H1 (cell line): ENCODE results near the gene ELP1.

ENCODE experiments used
- ATF3 ChIP-seq: IDR thresholded peaks from 2 replicates; pipeline ENCODE4 v1.6.1; 2011; ENCODE audit warnings: low read depth, mild to moderate bottlenecking, low read length; ENCODE audit not compliant: insufficient read depth
- CREB1 ChIP-seq: IDR thresholded peaks from 2 replicates; pipeline ENCODE4 v1.6.1; 2012; ENCODE audit warnings: inconsistent platforms
- CTCF ChIP-seq, 3 experiments: IDR thresholded peaks; 1 replicate in 2 of 3; 2 replicates in 1 of 3; pipeline versions ENCODE4 v1.5.1 to v1.6.1; 2011; ENCODE audit warnings: low read length in 3 of 3, mild to moderate bottlenecking in 3 of 3, inconsistent platforms in 2 of 3, low read depth in 1 of 3, moderate library complexity in 1 of 3; ENCODE audit not compliant: insufficient read depth in 1 of 3; ENCODE audit errors: control extremely low read depth in 1 of 3
- E2F6 ChIP-seq: IDR thresholded peaks from 2 replicates; pipeline ENCODE4 v1.6.1; 2012; ENCODE audit warnings: inconsistent platforms
- EP300 ChIP-seq, 2 experiments: IDR thresholded peaks; 1 replicate in 1 of 2; 2 replicates in 1 of 2; pipeline ENCODE4 v1.6.1; 2011 to 2012; ENCODE audit warnings: low read depth in 2 of 2, low read length in 2 of 2, mild to moderate bottlenecking in 2 of 2, borderline replicate concordance in 1 of 2, inconsistent platforms in 1 of 2, moderate library complexity in 1 of 2
- GTF2F1 ChIP-seq: IDR thresholded peaks from 2 replicates; pipeline ENCODE4 v1.6.1; 2012; ENCODE audit warnings: low read depth, low read length, improper control_type of control experiment, borderline replicate concordance
- JUND ChIP-seq: IDR thresholded peaks from 2 replicates; pipeline ENCODE4 v1.6.1; 2011; ENCODE audit warnings: mild to moderate bottlenecking, improper control_type of control experiment, low read length
- KDM1A ChIP-seq: fragments of 200-600, 300-600 bp; sonication (generic); IDR thresholded peaks from 2 replicates; pipeline ENCODE4 v1.7.1; 2016; ENCODE audit warnings: mild to moderate bottlenecking, low read length, borderline replicate concordance
- MAFK ChIP-seq: IDR thresholded peaks from 2 replicates; pipeline ENCODE4 v1.6.1; 2012; ENCODE audit warnings: low read depth, mild to moderate bottlenecking, improper control_type of control experiment, low read length
- POLR2A ChIP-seq, 2 experiments: IDR thresholded peaks; 1 replicate in 1 of 2; 2 replicates in 1 of 2; pipeline ENCODE4 v1.6.1; 2011; ENCODE audit warnings: low read depth in 2 of 2, low read length in 2 of 2, mild to moderate bottlenecking in 2 of 2; ENCODE audit errors: control extremely low read depth in 1 of 2
- RAD21 ChIP-seq, 2 experiments: IDR thresholded peaks in 1 of 2; conservative IDR thresholded peaks in 1 of 2; 2 replicates each; pipeline ENCODE4 v1.6.1; 2011; ENCODE audit warnings: low read depth in 2 of 2, low read length in 2 of 2, improper control_type of control experiment in 1 of 2, inconsistent platforms in 1 of 2, mild to moderate bottlenecking in 1 of 2, moderate library complexity in 1 of 2
- SIN3A ChIP-seq, 2 experiments: IDR thresholded peaks in 1 of 2; conservative IDR thresholded peaks in 1 of 2; 2 replicates each; pipeline ENCODE4 v1.6.1; 2011 to 2012; ENCODE audit warnings: low read length in 2 of 2, improper control_type of control experiment in 1 of 2, low read depth in 1 of 2, mild to moderate bottlenecking in 1 of 2
- SP1 ChIP-seq: IDR thresholded peaks from 2 replicates; pipeline ENCODE4 v1.6.1; 2011; ENCODE audit warnings: low read depth, low read length
- SP2 ChIP-seq: IDR thresholded peaks from 2 replicates; pipeline ENCODE4 v1.6.1; 2012; ENCODE audit warnings: mild to moderate bottlenecking, low read length, inconsistent platforms

DNA sequence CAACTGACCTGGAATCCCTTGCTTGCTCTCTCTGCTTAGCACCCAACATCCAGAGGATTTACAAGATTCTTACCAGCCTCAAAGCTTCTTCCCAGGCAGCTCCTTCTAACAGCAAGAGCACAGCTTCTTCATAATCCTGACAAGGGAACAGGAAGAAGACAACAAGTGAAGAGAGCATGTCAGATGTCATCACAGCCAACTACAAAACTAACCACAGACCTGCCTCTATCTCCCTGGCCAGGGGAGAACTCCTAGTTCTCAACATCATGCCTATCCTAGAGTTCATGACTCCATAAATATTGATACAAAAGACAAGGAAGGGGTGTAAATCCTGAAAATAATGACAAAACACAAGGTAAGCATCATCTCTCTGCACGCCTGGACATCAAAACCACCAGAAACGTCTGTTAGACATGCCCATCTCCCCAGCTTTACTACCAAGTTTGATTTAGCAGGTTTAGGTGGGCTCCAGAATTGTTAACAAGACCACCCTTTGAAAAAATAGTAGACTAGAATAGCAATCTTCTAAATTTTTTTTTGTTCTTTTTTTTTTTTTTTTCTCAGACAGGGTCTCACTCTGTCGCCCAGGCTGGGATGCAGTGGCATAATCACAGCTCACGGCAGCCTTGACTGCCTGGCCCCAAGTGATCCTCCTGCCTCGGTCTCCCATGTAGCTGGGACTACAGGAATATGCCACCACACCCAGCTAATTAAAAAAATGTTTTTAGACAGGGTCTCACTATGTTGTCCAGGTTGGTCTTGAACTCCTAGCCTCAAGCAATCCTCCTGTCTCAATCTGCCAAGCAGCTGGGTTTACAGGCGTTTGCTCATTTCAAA is 51.7 kb downstream of the ELP1 start:
- TF ChIP-seq CTCF (IDR thresholded peaks at IDR 0.05; ENCODE audit: control extremely low read depth in 1 of 3, insufficient read depth in 1 of 3, low read depth in 1 of 3, low read length in 3 of 3) (no peak), SP2 (no peak), JUND (no peak), RAD21 (IDR thresholded peaks at IDR 0.05 in 1 of 2, conservative IDR thresholded peaks at IDR 0.05 in 1 of 2; ENCODE audit: low read depth in 2 of 2, low read length in 2 of 2) (no peak), EP300 (IDR thresholded peaks at IDR 0.05; ENCODE audit: borderline replicate concordance in 1 of 2, low read depth in 2 of 2, low read length in 2 of 2) (no peak), CREB1 (no peak), GTF2F1 (no peak), POLR2A (IDR thresholded peaks at IDR 0.05; ENCODE audit: control extremely low read depth in 1 of 2, low read depth in 2 of 2, low read length in 2 of 2) (no peak), ATF3 (no peak), SP1 (no peak), MAFK (no peak), E2F6 (no peak), KDM1A (no peak), SIN3A (conservative IDR thresholded peaks at IDR 0.05 in 1 of 2, IDR thresholded peaks at IDR 0.05 in 1 of 2; ENCODE audit: low read depth in 1 of 2, low read length in 2 of 2) (no peak)
